COLO829 (cell line): ENCODE results near the gene LRRTM4.
"Not testable (repeated sequence)": the region's sequence is repeated elsewhere in the genome, so short reads cannot be mapped to it uniquely, and the experiment has no call there.

Experiments
- DNase-seq: peaks from one replicate; pipeline ENCODE4 v3.0.0; 2012; ENCODE audit warnings: low spot score

LRRTM4 gene

GRCh38 chr2:77164021-77164420, 358.2 kb downstream of the LRRTM4 start:
- not testable (repeated sequence) for DNase-seq

- DNase-seq = no peak
Observed at GRCh38 chr2:77161009-77161408, 361.2 kb downstream of the LRRTM4 start.

GRCh38 chr2:77156599-77156998, 365.6 kb downstream of the LRRTM4 start:
- DNase-seq = no peak

GRCh38 chr2:77155511-77155910, 366.7 kb downstream of the LRRTM4 start:
- DNase-seq = no peak

GRCh38 chr2:77149565-77149964, 372.6 kb downstream of the LRRTM4 start:
- DNase-seq = no peak

GRCh38 chr2:77147153-77147552, 375.0 kb downstream of the LRRTM4 start:
- DNase-seq = no peak

GRCh38 chr2:77144772-77145171, 377.4 kb downstream of the LRRTM4 start:
- no peak for DNase-seq

- no peak for DNase-seq
Observed at GRCh38 chr2:77142141-77142540, 380.0 kb downstream of the LRRTM4 start.

GRCh38 chr2:77128479-77128878, 393.7 kb downstream of the LRRTM4 start:
- DNase-seq = not testable (repeated sequence)

GRCh38 chr2:77127345-77127744, 394.8 kb downstream of the LRRTM4 start:
- DNase-seq = no peak

GRCh38 chr2:77121518-77121917, 400.7 kb downstream of the LRRTM4 start:
- DNase-seq = no peak

- no peak for DNase-seq
Observed at GRCh38 chr2:77119333-77119732, 402.8 kb downstream of the LRRTM4 start.

- no peak for DNase-seq
Observed at GRCh38 chr2:77108915-77109314, 413.3 kb downstream of the LRRTM4 start.

GRCh38 chr2:77105008-77105407, 417.2 kb downstream of the LRRTM4 start:
- DNase-seq = no peak

GRCh38 chr2:77104554-77104953, 417.6 kb downstream of the LRRTM4 start:
- DNase-seq = no peak

- no peak for DNase-seq
Observed at GRCh38 chr2:77102927-77103326, 419.2 kb downstream of the LRRTM4 start.

GRCh38 chr2:77101796-77102452, 420.3 kb downstream of the LRRTM4 start:
- no peak for DNase-seq

- DNase-seq = no peak
Observed at GRCh38 chr2:77099961-77100360, 422.2 kb downstream of the LRRTM4 start.

GRCh38 chr2:77095525-77095924, 426.7 kb downstream of the LRRTM4 start:
- not testable (repeated sequence) for DNase-seq

GRCh38 chr2:77095096-77095495, 427.1 kb downstream of the LRRTM4 start:
- no peak for DNase-seq

- not testable (repeated sequence) for DNase-seq
Observed at GRCh38 chr2:77088424-77088823, 433.8 kb downstream of the LRRTM4 start.

- DNase-seq = no peak
Observed at GRCh38 chr2:77087987-77088414, 434.2 kb downstream of the LRRTM4 start.

GRCh38 chr2:77086478-77086877, 435.7 kb downstream of the LRRTM4 start:
- no peak for DNase-seq

GRCh38 chr2:77086051-77086450, 436.1 kb downstream of the LRRTM4 start:
- no peak for DNase-seq
